ENCODE measurements around the gene FNIP2. TPM values are rescaled to one million over a fixed set of nuclear protein-coding genes. Genes with fewer than 3 reads are reported as not detected.

Gene FNIP2
- total RNA-seq, 1 experiment from 2014 or later: 5.2 TPM

DNA sequence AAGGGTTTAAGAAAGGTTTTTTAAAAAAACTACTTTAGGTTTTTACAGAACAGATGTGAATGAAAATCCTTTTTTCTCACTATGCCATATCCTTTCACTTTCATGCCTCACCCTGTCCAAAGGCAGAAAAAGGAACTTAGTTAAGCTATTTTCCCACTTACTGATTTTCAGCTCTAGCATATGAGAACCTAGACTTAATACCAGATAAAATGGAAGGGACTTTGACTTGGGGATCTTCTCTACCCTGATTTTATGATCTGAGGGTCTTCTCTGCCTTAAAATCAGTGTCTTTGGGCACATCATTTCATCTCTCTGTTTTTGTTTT lies 42.4 kb downstream of the FNIP2 start:
- TF ChIP-seq EZH2phosphoT487 (IDR thresholded peaks at IDR 0.05; ENCODE audit: borderline replicate concordance, low read length): no peak
- TF ChIP-seq, protein P1, sequence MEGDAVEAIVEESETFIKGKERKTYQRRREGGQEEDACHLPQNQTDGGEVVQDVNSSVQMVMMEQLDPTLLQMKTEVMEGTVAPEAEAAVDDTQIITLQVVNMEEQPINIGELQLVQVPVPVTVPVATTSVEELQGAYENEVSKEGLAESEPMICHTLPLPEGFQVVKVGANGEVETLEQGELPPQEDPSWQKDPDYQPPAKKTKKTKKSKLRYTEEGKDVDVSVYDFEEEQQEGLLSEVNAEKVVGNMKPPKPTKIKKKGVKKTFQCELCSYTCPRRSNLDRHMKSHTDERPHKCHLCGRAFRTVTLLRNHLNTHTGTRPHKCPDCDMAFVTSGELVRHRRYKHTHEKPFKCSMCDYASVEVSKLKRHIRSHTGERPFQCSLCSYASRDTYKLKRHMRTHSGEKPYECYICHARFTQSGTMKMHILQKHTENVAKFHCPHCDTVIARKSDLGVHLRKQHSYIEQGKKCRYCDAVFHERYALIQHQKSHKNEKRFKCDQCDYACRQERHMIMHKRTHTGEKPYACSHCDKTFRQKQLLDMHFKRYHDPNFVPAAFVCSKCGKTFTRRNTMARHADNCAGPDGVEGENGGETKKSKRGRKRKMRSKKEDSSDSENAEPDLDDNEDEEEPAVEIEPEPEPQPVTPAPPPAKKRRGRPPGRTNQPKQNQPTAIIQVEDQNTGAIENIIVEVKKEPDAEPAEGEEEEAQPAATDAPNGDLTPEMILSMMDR (conservative IDR thresholded peaks at IDR 0.05; ENCODE audit: low read depth, low read length): no peak
- TF ChIP-seq EZH2 (IDR thresholded peaks at IDR 0.05; ENCODE audit: low read length, unreplicated experiment): no peak
- Histone ChIP-seq H3F3A (ENCODE audit: low read length, unreplicated experiment) (peaks cover 3% of the 10 kb centered on the region), H3K79me2 (ENCODE audit: low read length) (0 out of 2 replicates have a peak, but pooled peaks cover 7% of the 10 kb centered on the region), H3K4me3 (ENCODE audit: low read length) (no peak overlapping the region), H3K9me2 (replicated peaks; ENCODE audit: low read length) (no peaks in the 10 kb centered on the region), H4K20me1 (ENCODE audit: low read length) (no peaks in the 10 kb centered on the region), H3K4me2 (ENCODE audit: low read length) (peak overlapping the region; percentile 66), H3K27me3 (ENCODE audit: low read length) (no peaks in the 10 kb centered on the region), H3K9ac (ENCODE audit: low read length) (peak overlapping the region; percentile 78), H3K9me3 (ENCODE audit: low read length) (no peaks in the 10 kb centered on the region), H3K4me1 (ENCODE audit: insufficient read depth, low read length) (peaks cover 35% of the 10 kb centered on the region), H2AFZ (ENCODE audit: low read length) (no peak overlapping the region), H3K36me3 (ENCODE audit: low read depth, low read length) (no peaks in the 10 kb centered on the region), H3K27ac (ENCODE audit: low read length) (peak overlapping the region; percentile 97)
- DNase-seq (no peak), ATAC-seq (no peak)
- ChIA-PET POLR2A (ENCODE audit: unreplicated experiment) (no interaction called here), CTCF (interaction anchor here (0.9 kb wide), 1 partner anchor 34 kb away, joined by 3 read pairs; no protein-coding TSS in a partner anchor)
- intact Hi-C loops (cut with micrococcal nuclease): loop anchor here (2.0 to 5.0 kb wide), 2 partner anchors 40 to 79 kb away; no protein-coding TSS in a partner anchor
- no TSS peak for BruUV-seq (replicated peaks)

DNA sequence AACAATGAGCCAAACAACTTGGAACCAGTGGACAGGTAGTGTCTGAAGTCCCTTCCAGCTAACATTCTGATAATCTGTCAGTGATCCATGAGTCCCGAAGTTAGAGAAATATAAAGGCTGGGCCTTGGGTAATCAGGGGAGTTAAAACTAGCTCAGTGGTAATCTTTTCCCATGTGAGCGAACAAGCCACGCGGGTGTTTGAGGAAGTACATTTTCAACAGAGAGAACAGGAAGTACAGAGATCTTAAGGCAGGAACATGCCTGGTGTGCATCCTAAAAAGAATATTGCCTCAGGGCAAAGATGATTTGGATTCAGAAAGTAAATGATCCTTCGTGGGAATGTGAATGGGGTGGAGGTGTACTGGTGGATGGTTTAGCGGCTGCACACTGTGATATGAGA lies 42.9 kb downstream of the FNIP2 start:
- Histone ChIP-seq H3K27ac (ENCODE audit: low read length) (peak overlapping the region; percentile 97), H3F3A (ENCODE audit: low read length, unreplicated experiment) (peaks cover 3% of the 10 kb centered on the region), H3K9me2 (replicated peaks; ENCODE audit: low read length) (no peaks in the 10 kb centered on the region), H3K9me3 (ENCODE audit: low read length) (no peaks in the 10 kb centered on the region), H3K36me3 (ENCODE audit: low read depth, low read length) (no peaks in the 10 kb centered on the region), H3K79me2 (ENCODE audit: low read length) (0 out of 2 replicates have a peak, but pooled peaks cover 7% of the 10 kb centered on the region), H3K27me3 (ENCODE audit: low read length) (no peaks in the 10 kb centered on the region), H3K4me1 (ENCODE audit: insufficient read depth, low read length) (peaks cover 34% of the 10 kb centered on the region), H3K4me3 (ENCODE audit: low read length) (no peak overlapping the region), H3K9ac (ENCODE audit: low read length) (peak overlapping the region; percentile 78), H3K4me2 (ENCODE audit: low read length) (no peak overlapping the region), H4K20me1 (ENCODE audit: low read length) (no peaks in the 10 kb centered on the region), H2AFZ (ENCODE audit: low read length) (no peak overlapping the region)
- POLR2A ChIA-PET (ENCODE audit: unreplicated experiment): interaction anchor here (0.5 kb wide), 1 partner anchor 36 kb away, joined by 3 read pairs; no protein-coding TSS in a partner anchor
- CTCF ChIA-PET: no interaction called here
- no TSS peak for BruUV-seq (replicated peaks)
- TF ChIP-seq EZH2phosphoT487 (IDR thresholded peaks at IDR 0.05; ENCODE audit: borderline replicate concordance, low read length) (no peak), EZH2 (IDR thresholded peaks at IDR 0.05; ENCODE audit: low read length, unreplicated experiment) (no peak)
- TF ChIP-seq, protein P1 (conservative IDR thresholded peaks at IDR 0.05; ENCODE audit: low read depth, low read length): no peak
- intact Hi-C loops (cut with micrococcal nuclease): loop anchor here (2.0 to 5.0 kb wide), 2 partner anchors 39 to 79 kb away; no protein-coding TSS in a partner anchor
- ATAC-seq (no peak), DNase-seq (peak; percentile 41)

DNA sequence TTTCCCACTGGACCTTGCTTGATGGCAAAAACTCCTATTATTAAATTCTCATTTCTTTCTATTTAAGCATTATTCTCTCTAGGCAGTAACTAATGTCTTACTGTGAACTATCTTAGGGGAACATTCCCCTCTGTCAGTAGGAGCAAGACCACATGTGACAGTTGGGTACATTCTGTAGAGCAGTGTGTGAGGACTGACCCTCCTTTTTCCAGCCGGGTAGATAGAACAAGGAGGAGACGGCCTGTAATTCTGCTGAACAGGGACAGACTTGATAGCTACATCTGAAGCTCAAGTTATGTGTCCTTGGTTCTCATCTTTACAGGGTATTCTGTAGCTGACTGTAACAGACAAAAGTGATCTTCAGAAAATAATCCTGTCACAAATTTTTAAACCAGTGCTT lies 43.3 kb downstream of the FNIP2 start:
- ATAC-seq (no peak), DNase-seq (no peak)
- H3K4me3 ChIP-seq (ENCODE audit: low read length): no peak overlapping the region
- no peaks in the 10 kb centered on the region for H3K9me2 ChIP-seq (replicated peaks; ENCODE audit: low read length)
- peak overlapping the region; percentile 78 for H3K9ac ChIP-seq (ENCODE audit: low read length)
- CTCF ChIA-PET: no interaction called here
- 0 out of 2 replicates have a peak, but pooled peaks cover 7% of the 10 kb centered on the region for H3K79me2 ChIP-seq (ENCODE audit: low read length)
- H4K20me1 ChIP-seq (ENCODE audit: low read length): no peaks in the 10 kb centered on the region
- H2AFZ ChIP-seq (ENCODE audit: low read length): no peak overlapping the region
- POLR2A ChIA-PET (ENCODE audit: unreplicated experiment): interaction anchor here (0.5 kb wide), 1 partner anchor 37 kb away, joined by 3 read pairs; no protein-coding TSS in a partner anchor
- H3K4me1 ChIP-seq (ENCODE audit: insufficient read depth, low read length): peaks cover 34% of the 10 kb centered on the region
- no peaks in the 10 kb centered on the region for H3K27me3 ChIP-seq (ENCODE audit: low read length)
- BruUV-seq (replicated peaks): no TSS peak
- intact Hi-C loops (cut with micrococcal nuclease): loop anchor here (5.0 kb wide), 1 partner anchor 80 kb away; no protein-coding TSS in a partner anchor
- TF ChIP-seq EZH2phosphoT487 (IDR thresholded peaks at IDR 0.05; ENCODE audit: borderline replicate concordance, low read length) (no peak), EZH2 (IDR thresholded peaks at IDR 0.05; ENCODE audit: low read length, unreplicated experiment) (no peak)
- H3K9me3 ChIP-seq (ENCODE audit: low read length): no peaks in the 10 kb centered on the region
- H3K4me2 ChIP-seq (ENCODE audit: low read length): no peak overlapping the region
- H3F3A ChIP-seq (ENCODE audit: low read length, unreplicated experiment): peaks cover 3% of the 10 kb centered on the region
- H3K27ac ChIP-seq (ENCODE audit: low read length): peak overlapping the region; percentile 97
- no peaks in the 10 kb centered on the region for H3K36me3 ChIP-seq (ENCODE audit: low read depth, low read length)

Data from PC-3 (cell line).